ENCODE results near the gene USH2A. TPM values are rescaled to one million over a fixed set of nuclear protein-coding genes. Genes with fewer than 3 reads are reported as not detected.

Gene USH2A
- total RNA-seq, 4 donors from 2014 or later, result 0.39 TPM; not detected in 3

DNA sequence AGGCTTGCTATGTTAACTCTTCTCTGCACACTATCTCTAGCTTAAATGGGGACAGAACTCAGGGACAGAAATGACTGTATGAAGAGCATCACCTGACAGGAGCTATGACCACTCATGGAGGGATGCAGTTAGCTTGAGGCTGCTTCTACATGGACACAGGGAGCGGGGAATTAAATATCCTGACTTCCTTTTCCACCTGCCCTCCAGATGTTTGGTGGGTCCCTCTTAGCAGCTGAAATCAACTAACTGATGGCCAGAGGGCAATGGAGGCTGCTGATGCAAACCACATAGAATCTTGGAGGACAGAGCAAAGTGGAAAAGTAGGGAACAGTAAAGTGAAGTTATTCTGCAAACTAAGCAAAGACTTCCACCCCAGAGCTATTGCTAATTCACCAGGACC is 214.1 kb downstream of the USH2A start:
- Histone ChIP-seq H3K4me1 (no peaks in the 10 kb centered on the region), H3K9me3 (no peaks in the 10 kb centered on the region), H3K27ac (no peak overlapping the region), H3K36me3 (no peaks in the 10 kb centered on the region), H3K27me3 (no peaks in the 10 kb centered on the region), H3K4me3 (no peak overlapping the region)
- no peak for ATAC-seq
- WGBS, 2 donors (ENCODE audit: low coverage in 1 of 2), result 100% methylated on average over 1 of the region's 1 CpG; no CpG with 5 or more reads in 1 of the 2 donors
- no peak for TF ChIP-seq EP300 (IDR thresholded peaks at IDR 0.05)
- TF ChIP-seq, protein P1, sequence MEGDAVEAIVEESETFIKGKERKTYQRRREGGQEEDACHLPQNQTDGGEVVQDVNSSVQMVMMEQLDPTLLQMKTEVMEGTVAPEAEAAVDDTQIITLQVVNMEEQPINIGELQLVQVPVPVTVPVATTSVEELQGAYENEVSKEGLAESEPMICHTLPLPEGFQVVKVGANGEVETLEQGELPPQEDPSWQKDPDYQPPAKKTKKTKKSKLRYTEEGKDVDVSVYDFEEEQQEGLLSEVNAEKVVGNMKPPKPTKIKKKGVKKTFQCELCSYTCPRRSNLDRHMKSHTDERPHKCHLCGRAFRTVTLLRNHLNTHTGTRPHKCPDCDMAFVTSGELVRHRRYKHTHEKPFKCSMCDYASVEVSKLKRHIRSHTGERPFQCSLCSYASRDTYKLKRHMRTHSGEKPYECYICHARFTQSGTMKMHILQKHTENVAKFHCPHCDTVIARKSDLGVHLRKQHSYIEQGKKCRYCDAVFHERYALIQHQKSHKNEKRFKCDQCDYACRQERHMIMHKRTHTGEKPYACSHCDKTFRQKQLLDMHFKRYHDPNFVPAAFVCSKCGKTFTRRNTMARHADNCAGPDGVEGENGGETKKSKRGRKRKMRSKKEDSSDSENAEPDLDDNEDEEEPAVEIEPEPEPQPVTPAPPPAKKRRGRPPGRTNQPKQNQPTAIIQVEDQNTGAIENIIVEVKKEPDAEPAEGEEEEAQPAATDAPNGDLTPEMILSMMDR (IDR thresholded peaks at IDR 0.05), result no peak
- no peak for TF ChIP-seq POLR2A (IDR thresholded peaks at IDR 0.05)
- TF ChIP-seq POLR2AphosphoS5 (IDR thresholded peaks at IDR 0.05), result no peak

DNA sequence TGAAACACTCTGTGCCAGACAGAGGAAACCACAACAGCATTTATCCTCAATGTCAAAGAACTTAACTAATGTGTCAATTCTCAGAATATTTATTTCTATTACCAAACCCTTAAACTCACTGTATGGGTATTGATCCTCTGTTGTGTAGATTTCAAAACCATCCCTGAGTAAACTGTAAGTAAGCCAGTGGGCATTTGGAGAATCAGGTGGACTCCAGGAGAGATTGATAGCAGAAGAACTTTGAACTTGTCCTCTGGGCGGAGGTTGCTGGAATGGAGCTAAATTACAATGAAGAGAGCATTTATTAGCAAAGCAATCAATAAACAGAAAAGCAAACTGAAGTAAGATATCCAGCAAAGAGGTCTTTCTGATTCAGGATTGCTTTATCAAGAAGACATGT is 216.1 kb downstream of the USH2A start:
- no peaks in the 10 kb centered on the region for H3K36me3 ChIP-seq
- no peaks in the 10 kb centered on the region for H3K4me1 ChIP-seq
- no peak for ATAC-seq
- no peak overlapping the region for H3K4me3 ChIP-seq
- H3K9me3 ChIP-seq, result no peaks in the 10 kb centered on the region
- H3K27me3 ChIP-seq, result no peaks in the 10 kb centered on the region
- 78% methylated on average over 1 of the region's 1 CpG; no CpG with 5 or more reads in 1 of the 2 donors for WGBS, 2 donors (ENCODE audit: low coverage in 1 of 2)
- TF ChIP-seq, protein P1 (IDR thresholded peaks at IDR 0.05), result no peak
- TF ChIP-seq POLR2AphosphoS5 (IDR thresholded peaks at IDR 0.05) (no peak), EP300 (IDR thresholded peaks at IDR 0.05) (no peak), POLR2A (IDR thresholded peaks at IDR 0.05) (no peak)
- H3K27ac ChIP-seq, result no peak overlapping the region

DNA sequence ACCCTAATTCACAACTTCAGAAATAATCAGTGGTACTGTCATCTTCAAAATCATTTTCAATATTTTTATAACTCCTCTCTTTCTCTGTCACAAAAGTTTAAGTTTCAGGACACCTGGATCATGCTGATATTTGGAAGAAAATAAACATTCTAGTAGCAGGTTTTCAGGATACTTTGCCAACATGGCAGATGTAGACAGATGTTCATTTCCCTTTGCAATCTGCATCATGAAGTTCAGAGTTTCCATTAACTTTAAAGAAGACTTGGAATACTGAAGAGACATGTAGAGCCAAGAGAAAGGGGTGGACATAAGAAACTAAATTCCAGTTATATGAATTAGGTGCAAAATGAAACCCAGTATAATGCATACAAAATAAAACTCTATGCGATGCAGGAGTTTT is 218.1 kb downstream of the USH2A start:
- WGBS, 2 donors (ENCODE audit: low coverage in 1 of 2), result 67 to 83% methylated on average over 1 of the region's 1 CpG
- TF ChIP-seq POLR2AphosphoS5 (IDR thresholded peaks at IDR 0.05) (no peak), POLR2A (IDR thresholded peaks at IDR 0.05) (no peak), EP300 (IDR thresholded peaks at IDR 0.05) (no peak)
- TF ChIP-seq, protein P1 (IDR thresholded peaks at IDR 0.05), result no peak
- Histone ChIP-seq H3K27me3 (no peaks in the 10 kb centered on the region), H3K9me3 (no peaks in the 10 kb centered on the region), H3K27ac (no peak overlapping the region), H3K36me3 (no peaks in the 10 kb centered on the region), H3K4me1 (no peaks in the 10 kb centered on the region), H3K4me3 (no peak overlapping the region)
- ATAC-seq, result no peak

DNA sequence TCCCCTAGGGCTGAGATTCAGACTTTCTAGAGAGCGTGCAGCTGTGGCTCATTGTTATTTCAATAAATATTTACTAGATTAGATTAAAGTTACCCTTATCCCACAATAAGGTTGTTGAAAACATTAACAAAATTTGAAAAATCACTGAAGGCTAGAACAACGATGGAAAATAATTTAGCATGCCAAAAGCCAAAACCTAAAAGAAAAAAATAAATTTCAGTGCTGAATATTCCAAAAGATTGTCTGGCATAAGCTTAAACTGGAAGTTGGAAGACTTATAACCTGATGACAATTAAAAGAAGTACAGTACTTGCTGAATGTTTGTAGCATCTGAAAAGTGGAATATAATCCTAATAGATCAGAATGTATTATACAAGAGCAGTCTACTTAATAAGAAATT is 221.3 kb downstream of the USH2A start:
- H3K27ac ChIP-seq, result no peak overlapping the region
- no peaks in the 10 kb centered on the region for H3K4me1 ChIP-seq
- H3K27me3 ChIP-seq, result no peaks in the 10 kb centered on the region
- WGBS, 2 donors (ENCODE audit: low coverage in 1 of 2), result 11 to 50% methylated on average over 2 of the region's 2 CpGs
- no peak overlapping the region for H3K4me3 ChIP-seq
- H3K9me3 ChIP-seq, result no peaks in the 10 kb centered on the region
- H3K36me3 ChIP-seq, result no peaks in the 10 kb centered on the region
- no peak for ATAC-seq
- no peak for TF ChIP-seq EP300 (IDR thresholded peaks at IDR 0.05)
- TF ChIP-seq POLR2A (IDR thresholded peaks at IDR 0.05), result no peak
- no peak for TF ChIP-seq POLR2AphosphoS5 (IDR thresholded peaks at IDR 0.05)
- TF ChIP-seq, protein P1 (IDR thresholded peaks at IDR 0.05), result no peak

DNA sequence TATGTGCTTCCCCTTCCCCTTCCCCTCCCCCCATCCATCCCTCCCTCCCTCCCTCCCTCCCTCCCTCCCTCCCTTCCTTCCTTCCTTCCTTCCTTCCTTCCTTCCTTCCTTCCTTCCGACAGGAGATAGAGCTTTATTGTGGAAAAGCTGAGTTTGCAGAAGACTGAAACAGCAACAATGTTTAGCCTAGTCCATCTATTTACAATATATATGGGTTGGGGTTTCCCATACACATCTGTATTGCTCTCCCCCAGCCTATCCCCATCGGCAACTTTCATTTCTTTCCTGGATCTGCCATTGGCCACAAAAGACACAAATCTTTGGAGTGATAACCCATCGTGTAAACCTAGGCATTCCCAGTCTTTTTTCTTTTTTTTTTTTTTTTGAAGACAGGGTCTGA is 222.3 kb downstream of the USH2A start:
- TF ChIP-seq POLR2A (IDR thresholded peaks at IDR 0.05), result no peak
- TF ChIP-seq POLR2AphosphoS5 (IDR thresholded peaks at IDR 0.05), result no peak
- TF ChIP-seq, protein P1 (IDR thresholded peaks at IDR 0.05), result no peak
- no peak for TF ChIP-seq EP300 (IDR thresholded peaks at IDR 0.05)
- Histone ChIP-seq H3K27me3 (no peaks in the 10 kb centered on the region), H3K4me1 (no peaks in the 10 kb centered on the region), H3K36me3 (no peaks in the 10 kb centered on the region), H3K9me3 (no peaks in the 10 kb centered on the region), H3K4me3 (no peak overlapping the region), H3K27ac (no peak overlapping the region)
- no peak for ATAC-seq
- WGBS, 2 donors (ENCODE audit: low coverage in 1 of 2), result 75 to 83% methylated on average over 1 to 2 of the region's 3 CpGs

Data from gastroesophageal sphincter (tissue), 4 donors.